ENCODE results near the gene SSU72.
"Not testable (repeated sequence)": the region's sequence is repeated elsewhere in the genome, so short reads cannot be mapped to it uniquely, and the experiment has no call there.

The SSU72 gene

GRCh38 chr1:1494311-1494710 is 80.4 kb downstream of the SSU72 start:
- DNase-seq = not testable (repeated sequence)

All from NK-92 treated with Interleukin-12 subunit alpha and Interleukin-12 subunit beta, amount 100 ng/mL, for 24 hours (cell line).